Stimulated activated CD8-positive, alpha-beta memory T cell treated with anti-CD3 and anti-CD28 coated beads, Interleukin-12 subunit alpha, Interleukin-12 subunit beta, amount 100 ng/mL, for 1 hour (primary cell): ENCODE results near the gene SMOC2.

Experiments used
- DNase-seq: peaks from one replicate; pipeline ENCODE4 v3.0.0-alpha.2; 2020; ENCODE audit warnings: low read depth

SMOC2 gene

DNA sequence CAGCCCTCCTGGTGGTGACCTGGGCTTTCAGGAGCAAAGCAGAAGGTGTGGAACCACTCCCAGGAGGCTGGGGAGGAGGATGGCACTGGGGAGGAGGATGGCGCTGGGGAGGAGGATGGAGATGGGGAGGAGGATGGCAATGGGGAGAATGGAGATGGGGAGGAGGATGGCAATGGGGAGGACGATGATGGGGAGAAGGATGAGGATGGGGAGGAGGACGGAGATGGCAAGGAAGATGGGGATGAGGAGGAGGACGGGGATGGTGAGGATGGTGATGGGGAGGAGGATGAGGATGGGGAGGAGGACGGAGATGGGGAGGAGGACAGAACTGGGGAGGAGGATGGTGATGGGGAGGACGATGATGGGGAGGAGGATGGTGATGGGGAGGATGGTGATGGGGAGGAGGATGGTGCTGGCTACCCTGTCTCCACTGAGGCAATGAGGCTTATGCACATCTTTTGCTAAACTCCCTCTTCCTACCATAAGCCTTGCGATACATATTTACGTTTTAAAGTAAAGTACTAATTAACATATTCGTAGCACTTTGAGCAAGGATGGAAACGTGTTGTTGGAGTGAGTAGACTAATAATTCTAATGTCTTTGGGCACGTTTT is 7.4 kb downstream of the SMOC2 start:
- no peak for DNase-seq

DNA sequence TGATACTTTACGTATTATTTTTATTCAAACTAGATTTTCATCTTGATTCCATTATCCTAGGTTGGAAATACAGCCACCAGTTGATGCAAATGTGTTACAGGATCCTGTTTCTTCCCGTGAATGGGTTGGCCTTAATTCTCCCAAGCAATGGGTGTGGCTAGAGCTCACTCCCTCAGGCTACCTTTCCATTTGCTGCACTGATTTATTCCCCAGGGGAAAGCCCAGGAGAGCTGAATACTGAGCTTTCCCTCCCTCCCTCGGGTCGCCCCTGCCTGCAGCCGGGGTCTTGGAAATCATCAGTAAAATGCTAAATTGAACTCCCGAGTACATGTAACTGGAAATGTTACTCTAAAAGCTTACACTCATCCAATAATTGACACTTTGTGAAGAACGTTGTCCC is 9.9 kb downstream of the SMOC2 start:
- DNase-seq: no peak

DNA sequence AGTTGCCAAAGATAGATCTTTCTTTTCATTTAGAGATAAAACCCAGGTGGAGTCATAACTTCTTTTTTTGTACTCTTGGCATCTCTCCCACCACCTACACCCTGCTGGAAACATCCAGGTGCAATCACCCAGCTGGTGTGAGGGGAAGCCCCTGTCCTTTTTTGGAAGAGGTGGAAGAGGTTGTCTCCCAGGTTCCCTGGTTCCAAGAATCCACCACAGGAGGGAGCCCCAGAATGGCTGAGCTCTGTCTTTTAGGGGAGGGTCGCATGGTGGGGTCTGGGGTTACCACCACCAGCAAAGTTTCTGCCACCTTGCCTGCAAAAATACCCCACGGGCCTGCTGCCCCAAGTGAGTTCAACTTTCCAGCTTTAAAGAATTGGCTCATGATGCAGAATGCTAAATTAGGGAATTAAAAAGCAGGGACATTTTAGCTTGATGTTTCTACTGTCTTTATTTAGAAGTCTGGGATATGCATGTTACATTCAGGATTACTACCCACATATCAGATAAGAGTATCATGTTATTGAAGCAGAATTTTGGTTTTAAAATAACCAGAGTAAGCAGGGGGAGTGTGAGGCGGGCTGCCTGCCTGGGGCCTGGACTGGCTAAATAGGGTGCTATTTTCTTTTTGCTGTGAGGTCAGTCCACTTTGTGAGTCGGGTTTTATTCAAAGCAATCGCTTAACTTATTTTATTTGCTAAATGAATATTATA is 11.0 kb downstream of the SMOC2 start:
- no peak for DNase-seq

DNA sequence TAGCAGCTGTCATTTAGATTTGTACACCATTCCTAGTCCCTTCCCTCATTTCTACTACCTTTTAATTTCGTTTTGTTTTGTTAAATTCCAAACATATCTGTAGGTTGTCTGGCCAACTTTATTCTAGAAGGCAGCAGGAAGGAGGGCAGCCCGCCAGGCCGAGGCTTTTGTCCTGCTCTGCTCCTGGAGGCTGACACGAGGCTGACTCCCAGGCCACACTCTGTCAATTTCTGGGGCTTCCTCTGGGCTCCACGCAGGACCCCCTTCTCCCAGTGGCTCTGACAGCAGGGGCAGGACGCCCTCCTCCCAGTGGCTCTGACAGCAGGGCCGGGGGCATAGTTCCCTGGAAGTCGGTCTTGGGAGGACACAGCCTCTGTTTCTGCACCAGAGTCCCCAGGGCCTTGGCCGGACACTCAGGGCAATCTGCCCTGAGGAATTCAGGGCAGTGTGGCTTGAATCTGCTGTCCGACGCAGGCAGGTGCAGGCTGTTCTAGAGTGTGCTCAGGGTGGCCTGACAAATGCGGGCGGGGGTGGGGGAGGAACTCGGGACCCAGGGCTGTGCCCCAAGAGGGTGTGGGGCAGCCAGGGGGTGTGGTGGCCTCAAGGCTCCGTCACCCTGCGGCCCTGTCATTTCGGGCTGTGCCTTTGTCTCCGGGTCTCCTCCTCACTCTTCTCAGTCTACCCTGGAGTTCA is 11.8 kb downstream of the SMOC2 start:
- DNase-seq: no peak

DNA sequence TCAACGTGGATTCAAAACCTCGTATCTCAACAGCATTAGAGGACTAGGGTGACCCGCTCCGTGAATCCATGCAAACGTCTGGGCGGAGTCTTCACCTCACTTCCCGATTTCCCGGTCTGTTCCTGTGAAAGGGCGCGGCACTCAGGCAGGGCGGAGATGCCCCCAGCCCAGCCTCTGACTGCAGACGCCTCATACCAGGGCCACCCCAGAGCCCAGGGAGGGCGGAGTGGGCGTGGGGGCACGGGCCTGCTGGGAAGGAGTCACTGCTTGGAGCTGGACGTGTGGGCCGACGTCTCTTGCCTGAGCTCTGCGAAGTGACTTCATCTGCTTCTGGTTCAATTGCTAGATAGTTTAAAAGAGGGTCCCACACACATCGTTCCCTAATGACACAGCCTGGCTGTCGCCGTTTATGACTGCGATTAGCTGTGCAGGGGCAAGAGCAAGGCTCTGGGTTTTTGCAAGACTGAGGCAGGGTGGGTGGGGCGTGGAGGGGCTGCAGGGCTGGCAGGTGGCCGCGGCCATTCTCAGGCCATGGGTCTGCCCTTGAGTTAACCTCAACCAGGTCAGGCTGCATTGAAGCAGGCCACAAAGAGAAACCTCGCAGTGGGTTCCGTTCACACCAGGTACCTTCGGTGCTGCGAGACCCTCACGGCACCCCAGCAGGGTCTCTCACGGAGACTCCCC is 15.0 kb downstream of the SMOC2 start:
- DNase-seq: no peak

DNA sequence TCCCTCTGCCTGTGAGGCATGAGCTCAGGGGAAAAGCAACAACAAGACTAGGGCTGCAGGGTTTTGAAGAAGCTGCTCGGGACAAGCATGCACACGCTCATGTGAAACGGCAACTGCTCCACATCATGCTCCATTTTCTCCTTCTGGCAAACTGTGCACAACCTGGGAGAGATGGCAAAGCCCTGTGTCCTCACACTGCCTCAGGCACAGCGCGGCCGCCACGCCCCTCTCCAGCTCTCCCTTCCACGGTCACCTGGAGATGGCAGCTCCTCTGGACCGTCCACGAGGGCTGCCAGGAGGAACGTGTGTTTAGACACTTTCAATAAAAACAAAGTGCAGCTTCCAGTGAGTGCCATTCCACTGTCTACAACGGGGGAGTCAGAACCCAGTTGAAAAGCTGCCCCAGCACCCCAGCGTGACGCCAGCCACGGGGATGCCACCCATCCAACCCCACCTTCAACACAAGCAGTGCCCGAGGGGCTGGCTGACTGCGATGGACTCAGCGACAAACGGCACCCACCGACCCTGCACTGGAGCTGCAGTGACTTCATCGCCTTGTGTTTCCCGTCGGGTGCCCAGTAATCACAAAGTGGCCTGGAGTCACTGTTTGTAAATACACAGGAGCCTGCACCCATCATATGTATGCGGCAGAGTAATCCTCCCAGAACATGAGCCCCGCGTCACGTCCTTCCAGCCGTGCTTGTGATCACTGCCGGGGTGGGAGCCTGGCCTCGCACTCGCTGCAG is 16.1 kb downstream of the SMOC2 start:
- DNase-seq: no peak

DNA sequence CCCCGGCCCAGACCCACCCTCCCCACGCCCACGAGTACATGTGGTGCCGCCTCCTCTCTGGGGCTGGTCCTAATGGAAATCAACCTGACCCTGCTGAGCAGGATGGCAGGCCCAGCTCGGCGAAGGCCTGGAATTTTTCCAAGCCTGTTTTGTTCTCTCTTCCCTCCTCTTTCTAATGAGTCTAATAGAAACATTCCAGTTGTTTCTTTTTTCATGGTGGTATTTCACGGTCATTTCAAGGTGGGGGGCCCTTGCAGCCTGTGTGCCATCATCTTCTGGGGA is 16.6 kb downstream of the SMOC2 start:
- no peak for DNase-seq

DNA sequence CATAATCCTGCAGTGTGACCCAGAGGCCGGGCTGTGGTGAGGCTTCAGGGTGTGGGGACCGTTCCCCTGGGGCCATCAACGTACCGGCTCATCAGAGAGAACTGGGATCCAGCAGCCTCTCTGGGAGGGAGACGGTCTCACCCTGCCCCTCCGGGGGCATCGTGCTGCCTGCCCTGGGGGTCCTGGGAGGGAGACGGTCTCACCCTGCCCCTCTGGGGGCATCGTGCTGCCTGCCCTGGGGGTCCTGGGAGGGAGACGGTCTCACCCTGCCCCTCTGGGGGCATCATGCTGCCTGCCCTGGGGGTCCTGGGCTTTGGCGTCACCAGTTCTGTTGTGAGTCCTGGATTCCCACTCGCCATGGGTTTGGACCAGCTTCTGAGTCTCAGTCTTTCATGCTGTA is 17.1 kb downstream of the SMOC2 start:
- no peak for DNase-seq

DNA sequence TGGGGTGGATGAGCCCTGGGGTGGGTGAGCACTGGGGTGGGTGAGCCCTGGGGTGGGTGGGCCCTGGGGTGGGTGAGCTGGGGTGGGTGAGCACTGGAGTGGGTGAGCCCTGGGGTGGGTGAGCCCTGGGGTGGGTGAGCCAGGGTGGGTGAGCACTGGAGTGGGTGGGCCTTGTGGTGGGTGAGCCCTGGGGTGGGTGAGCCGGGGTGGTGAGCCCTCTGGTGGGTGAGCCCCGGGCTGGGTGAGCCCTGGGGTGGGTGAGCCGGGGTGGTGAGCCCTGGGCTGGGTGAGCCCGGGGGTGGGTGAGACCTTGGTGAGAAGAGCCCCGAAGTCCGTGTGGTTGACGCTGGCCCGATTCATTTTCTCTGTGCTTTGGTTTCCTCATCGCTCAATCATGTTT is 18.6 kb downstream of the SMOC2 start:
- DNase-seq: no peak

DNA sequence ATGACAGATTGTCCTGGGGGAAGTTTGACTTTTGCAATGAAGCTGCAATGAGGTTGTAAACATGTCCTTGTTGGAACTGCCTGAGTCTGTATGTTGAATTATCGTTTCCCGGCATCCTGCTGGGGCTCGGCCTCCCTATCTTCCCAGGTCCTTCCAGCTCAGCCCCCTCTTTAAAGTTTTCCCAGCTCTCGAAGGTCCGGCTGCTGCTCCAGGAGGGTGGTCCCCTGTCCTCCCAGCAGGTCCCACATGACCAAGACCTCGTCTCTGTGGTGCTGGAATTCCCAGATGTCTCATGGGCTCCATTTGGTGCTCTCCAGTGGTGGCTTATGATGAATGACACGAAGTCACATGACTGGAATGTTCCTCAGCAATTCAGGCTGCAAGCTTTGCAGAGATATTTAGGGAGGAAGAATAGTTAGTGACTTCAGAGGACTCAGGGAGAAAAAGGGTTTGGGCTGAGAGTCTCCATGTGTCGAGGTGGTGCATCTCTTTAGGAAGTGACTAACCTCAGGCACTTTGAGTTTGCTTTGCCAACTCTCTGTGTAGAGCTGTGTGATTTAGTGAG is 21.4 kb downstream of the SMOC2 start:
- no peak for DNase-seq

DNA sequence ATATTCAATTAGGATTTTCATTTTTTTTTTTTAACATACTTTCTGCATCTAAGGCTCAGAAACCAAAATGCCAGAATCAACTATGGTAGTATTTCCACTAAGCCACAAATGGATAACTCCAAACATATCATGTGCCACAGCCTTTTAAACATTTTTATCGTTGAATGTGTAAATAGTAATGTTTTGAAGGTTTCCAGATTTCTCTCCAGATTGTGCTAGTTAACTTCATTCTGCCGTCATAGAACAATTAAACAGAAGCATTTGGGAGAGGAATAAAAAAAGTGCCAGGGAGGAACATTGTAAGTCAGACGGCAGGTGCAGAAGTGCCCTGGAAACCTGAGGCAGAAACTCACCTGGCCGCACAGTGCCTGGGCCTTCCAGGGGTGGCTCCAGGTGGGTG is 23.6 kb downstream of the SMOC2 start:
- no peak for DNase-seq

DNA sequence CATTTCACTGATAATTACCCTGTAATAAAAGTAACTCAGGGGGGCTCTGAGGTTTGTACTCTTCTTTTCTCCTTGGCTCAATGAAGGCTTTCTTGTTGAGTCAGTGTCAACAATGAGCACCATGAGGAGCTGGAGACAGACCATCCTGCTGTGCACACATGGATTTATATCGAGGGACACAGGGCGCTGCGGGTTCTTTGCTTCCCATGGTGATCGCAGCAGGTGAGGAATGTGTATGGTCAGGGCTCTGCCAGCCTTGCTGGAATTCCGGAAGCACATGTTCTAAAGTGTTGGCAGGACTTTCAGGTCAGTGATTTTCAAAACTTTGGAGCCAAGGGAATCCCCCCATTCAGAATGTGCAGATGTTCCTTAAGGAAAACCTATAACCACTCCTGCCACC is 27.1 kb downstream of the SMOC2 start:
- DNase-seq: no peak

DNA sequence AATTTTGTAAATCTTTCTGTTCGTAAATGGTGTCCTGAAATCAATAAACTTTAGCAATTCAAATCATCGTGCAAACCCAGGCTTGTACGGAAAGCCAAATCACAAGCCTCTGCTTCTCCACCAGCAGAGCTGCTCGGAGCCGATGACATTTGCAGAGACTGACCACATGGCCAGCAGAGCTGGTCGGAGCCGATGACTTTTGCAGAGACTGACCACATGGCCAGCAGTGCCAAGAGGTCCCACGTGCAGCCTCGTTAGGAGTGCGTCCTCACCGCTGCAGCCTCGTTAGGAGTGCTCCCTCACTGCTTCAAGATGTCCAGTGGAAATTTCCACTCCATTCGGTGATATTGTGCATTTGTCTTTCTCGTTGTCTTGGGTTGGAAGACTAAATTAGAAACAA is 28.5 kb downstream of the SMOC2 start:
- DNase-seq: no peak

DNA sequence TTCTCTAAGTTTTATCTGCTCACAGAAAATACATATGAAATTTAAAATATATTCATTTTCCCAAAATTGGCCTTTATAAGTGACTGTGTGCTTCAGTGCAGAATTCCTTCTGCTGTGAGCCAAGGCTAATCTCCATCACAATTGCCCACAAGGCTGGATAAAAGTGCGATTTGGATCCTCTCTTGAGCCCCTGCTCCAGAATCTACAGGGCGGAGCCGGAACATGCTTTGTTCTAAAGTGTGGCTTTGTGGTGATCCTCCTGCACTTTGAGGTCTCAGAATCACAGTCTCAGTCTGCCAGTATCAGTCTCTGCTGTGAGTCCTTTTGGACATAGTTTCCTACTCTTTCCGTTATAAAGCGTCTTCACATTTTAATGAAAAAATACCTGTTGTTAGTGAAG is 28.9 kb downstream of the SMOC2 start:
- DNase-seq: no peak

DNA sequence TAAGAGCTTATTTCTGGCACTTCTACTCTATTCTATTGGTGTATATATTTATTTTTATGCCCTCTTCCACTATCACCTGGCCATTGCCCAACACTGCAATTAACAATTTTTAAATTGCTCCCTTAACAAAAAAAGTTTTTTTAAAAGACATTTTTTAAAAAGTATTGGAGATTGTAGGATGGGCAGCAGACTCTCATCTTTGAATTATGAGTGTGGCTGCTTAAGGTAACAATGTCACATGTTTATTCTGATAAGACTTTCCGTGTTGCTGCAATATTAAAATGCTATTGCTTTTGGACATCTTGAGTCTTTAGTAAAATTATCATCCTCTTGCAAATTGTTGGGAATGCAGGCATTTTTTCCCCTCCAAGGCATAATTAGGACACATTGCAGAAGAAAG is 31.4 kb downstream of the SMOC2 start:
- DNase-seq: no peak

DNA sequence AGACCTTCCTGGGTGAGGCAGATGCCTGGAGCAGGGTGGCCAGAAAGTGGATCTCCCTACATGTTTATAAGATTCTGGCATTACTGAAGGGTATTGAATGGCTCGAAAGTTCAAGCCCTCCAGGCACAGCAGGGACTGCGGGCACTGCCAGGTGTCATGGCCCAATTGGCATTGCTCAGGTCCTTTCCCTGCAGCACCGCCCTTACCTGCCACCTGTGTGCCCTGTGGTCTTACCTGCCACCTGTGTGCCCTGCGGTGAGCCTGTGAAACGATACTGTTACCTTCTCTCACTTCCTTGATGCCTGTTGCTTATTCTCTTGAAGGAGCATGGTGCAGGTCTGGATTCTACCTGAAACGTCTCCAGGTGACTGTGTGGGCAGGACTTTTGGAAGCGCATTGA is 32.2 kb downstream of the SMOC2 start:
- no peak for DNase-seq

DNA sequence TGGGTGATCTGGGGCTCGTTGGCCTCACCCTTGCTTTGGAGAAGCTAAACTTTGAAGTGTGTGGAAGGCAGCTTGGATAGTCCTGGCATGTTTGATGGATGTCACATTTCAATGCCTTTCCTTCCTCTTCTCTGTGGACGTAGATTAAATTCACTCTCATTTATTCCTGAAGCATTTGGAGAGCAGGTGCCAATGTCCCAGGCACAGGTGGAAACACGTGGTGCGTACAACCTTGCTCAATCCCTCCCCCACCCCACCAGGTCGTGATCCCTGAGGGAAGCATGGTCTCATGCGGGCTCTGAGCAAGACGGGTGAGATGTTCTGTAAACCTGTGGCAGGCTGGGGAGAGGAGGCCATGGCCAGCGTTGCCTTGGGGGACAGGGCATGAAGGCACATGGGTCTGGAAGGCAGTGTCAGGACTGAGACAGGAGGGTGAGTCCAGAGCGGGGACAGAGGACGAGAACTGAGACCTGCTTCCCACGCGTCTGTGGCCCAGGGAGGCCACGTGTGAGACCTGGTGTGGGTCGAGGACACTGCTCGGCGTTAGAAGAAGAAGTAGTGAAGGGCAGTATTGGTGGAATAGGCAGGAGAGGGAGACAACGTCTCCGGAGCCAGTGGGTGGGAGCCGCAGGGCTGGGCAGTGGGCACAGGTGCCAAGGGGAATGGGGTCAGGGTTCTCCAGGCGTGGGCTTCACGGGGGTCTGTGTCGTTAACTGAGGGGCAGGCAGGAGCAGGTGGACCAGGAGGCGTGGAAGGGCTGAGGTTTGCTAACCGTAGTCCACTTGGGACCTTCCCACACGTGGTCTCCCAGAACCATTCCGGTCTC is 34.4 kb downstream of the SMOC2 start:
- DNase-seq: no peak

DNA sequence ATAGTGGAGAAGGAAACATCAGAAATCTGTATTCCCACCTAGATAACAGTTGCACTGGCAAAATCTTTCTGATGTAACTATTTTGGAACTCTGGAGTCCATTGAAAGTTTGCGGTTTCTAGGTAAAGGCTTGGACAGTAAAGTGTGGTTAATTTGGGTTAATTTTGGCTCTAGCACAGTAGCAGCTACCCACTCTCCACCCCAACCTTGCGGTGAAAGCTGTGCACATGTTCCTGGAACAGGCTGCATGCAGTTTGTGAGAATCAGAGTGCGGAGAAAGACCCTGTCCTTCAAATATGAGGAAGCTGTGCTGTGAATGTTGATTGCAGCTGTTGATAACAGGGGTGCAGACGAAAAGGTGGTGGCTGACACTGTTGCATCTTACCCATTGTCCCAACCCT is 38.4 kb downstream of the SMOC2 start:
- no peak for DNase-seq

DNA sequence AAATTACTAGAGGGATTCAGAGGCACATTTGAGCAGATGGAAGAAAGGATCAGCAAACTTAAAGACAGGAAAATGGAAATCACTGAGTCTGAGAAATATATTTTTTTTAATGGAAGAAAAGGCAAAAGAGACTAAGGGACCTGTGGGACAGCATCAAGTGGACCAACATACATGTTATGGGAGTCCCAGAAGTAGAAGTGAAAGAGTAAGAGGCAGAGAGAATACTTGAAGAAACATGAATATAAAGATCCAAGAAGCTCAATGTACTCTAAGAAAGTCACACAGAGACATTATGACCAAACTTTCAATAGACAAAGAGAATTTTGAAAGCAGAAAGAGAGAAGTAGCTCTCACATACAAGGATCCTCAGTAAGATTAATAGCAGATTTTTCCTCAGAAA is 39.5 kb downstream of the SMOC2 start:
- no peak for DNase-seq

DNA sequence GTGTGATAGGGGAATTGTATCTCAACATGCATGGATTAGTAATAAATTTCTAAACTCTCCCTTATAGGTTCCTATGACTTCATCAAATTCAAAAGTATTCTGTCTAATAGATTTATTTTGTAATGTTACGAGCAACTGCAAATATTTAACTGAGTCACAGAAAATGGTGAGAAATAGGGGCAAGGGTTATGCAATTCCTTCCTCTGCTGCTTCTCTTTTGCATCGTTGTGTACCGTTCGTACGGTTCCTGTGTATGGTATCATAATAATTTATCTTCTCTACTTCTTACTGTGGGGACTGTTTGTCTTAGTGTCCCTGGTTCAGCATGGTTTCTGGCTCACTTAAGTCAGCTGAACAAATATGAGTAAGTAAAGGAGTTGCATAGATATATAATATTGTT is 44.8 kb downstream of the SMOC2 start:
- DNase-seq: no peak

DNA sequence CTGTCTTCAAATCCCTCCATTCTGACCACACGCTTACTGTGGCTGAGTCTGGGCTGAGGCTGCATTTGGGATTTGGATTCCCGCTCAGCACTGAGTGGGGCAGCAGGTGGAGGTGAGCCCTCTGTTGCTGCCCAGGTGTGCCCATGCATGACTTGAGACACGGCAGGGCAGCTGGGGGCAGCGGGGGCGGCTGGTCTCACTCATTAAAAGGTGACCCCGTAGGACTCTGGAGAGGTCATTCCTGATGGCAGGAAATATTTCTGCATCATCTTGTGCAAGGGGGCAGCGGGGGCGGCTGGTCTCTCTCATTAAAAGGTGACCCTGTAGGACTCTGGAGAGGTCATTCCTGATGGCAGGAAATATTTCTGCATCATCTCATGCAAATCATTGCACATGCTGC is 49.8 kb downstream of the SMOC2 start:
- no peak for DNase-seq
